OCI-LY7 (cell line): ENCODE data around the gene POLD2.

Experiments
- CTCF ChIP-seq: fragments of 200-600 bp; sonication (generic); conservative IDR thresholded peaks from 2 replicates; pipeline ENCODE4 v1.5.1; 2014; ENCODE audit warnings: mild to moderate bottlenecking, antibody characterized with exemption, low read length, moderate library complexity, mixed read lengths
- EZH2phosphoT487 ChIP-seq: fragments of 200-600 bp; sonication (generic); IDR thresholded peaks from 2 replicates; pipeline ENCODE4 v1.6.1; 2018; ENCODE audit warnings: low read depth, borderline replicate concordance, mild to moderate bottlenecking, mixed run types, antibody characterized with exemption, low read length, moderate library complexity, mixed read lengths

- TF ChIP-seq CTCF (no peak), EZH2phosphoT487 (no peak)
Measured at GRCh38 chr7:44161371-44161770, 38.0 kb upstream of the POLD2 start.
